ENCODE data around the gene MYH13.

MYH13 gene

DNA sequence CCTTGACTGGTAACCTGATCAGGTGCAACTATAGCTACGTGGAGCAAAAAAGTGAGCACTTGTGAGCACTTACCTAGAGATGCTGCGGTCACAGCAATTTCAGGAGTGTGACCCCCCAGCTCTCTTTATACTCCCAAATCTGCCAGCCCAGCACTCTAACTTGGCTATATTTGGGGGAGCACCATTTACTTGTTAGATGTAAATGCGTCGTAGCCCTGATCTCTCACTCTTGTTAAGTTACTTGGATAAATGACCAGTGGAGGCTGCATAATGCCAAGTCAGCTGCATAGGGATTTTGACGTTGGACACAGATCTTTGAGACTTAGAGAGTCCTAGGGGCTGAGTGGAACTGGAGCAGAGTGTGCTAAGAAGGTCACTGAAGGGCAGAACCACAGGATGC lies at the start of gene MYH13:
MYH13 (minus strand) TSS at position 101 of the 400 bp plus-strand sequence. CDS start 8,476 bp downstream, outside the sequence.
- no peak for DNase-seq

DNA sequence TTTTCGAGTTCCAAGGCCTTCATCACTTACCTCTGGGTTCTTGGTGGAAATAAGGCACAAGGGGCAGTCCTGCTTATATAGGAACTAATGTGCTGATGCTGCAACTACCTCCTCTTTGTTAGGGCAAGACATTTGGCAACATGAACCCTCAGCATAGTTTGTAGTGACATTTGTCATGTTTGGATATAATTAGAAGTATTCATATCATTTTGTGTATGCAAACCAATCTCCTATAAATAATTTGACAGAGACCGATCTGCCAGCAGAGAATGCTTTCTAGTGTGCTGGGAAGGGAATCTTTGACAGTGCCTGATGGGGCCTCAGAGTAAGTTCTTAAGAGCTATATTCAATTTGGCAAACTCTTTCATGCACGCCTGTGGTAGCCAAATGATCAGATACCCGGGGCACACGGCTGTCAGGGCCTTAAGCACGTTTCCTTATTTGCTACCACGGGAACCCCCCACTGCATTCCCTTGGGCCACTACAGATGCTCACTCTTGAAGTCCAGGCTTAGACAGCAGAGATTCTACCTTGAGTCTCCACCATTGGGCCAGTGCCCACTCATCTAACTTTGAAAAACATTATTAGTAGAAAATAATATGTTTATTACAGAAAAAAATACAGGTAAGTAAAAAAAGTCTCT lies 49.2 kb upstream of the MYH13 start, which contains the start of gene MYH8:
MYH8 (minus strand) TSS at position 51 of the 643 bp plus-strand sequence. CDS start 1,723 bp downstream, outside the sequence.
- no peak for DNase-seq

DNA sequence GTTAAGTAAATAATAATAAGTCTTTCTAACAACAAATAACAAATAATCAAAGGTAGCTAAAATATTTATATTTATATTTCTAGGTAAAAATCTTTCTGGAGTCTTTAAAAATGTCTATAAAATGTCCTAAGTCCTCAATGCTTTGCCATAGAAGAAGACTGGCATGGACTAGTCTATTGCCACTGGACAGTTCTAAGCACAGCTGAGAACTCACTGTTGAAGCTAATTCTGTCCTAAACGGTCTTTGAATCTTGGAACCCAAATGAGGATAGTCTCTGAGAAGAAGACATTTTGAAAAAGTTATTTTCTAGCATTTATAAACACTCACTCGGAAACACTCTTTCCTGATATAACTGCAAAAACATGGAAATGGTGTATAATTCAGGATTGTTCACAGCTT lies 48.4 kb upstream of the MYH13 start:
- DNase-seq, result no peak

DNA sequence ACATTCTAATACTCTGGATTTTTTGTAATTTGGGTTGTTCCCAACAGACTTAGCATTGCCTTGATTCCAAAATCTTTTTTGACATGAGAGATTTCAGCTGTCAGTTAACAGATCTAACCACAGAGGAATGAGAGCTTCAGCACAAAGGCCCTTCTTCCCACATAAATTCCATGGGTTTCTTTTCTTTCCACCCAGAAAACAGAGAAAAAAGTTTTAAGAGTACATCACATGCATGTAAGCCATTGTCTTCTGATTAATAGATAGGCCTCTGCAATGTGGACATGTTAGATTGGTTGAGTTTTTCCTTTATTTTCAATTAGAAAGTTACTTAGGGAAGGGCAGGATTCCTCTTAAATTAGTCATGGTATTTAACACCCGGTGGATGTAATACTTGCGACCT lies 48.0 kb upstream of the MYH13 start:
- DNase-seq, result no peak

DNA sequence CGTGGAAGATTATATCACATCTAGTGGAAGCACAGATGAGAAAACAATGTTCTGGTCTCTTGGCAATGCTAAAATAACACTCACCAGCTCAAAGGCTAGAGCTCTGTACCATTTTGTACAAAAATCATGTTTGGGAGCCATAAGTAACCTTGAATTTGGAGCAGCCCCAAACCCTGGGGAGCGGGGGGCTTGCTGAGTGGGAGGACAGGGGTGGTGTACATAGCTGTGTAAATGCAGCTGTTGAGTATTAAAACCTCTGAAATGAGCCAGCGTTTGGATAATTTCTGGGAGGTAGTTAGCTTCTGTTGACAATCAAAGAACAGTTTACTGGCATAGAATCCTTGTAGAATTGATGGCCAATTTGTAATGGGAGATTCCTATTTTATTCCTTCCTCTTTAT lies 44.6 kb upstream of the MYH13 start:
- DNase-seq, result no peak

DNA sequence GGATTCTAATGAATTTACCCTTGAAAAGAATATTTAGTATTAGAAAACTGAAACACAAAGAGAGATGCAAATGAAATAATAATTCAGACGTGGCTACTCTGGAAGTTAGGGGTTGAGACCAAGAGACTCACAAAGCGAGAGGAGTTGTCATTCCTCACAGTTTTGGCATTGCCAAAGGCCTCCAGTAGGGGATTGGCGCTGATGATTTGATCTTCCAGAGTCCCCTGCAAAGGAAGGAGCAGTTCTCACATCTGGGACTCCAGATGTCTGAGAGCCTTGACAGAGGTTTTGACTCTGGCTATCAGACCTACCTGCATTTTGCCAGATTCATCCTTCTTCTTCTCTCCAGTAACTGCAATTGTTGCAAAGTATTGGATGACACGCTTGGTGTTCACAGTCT lies 42.4 kb upstream of the MYH13 start:
- DNase-seq, result no peak

DNA sequence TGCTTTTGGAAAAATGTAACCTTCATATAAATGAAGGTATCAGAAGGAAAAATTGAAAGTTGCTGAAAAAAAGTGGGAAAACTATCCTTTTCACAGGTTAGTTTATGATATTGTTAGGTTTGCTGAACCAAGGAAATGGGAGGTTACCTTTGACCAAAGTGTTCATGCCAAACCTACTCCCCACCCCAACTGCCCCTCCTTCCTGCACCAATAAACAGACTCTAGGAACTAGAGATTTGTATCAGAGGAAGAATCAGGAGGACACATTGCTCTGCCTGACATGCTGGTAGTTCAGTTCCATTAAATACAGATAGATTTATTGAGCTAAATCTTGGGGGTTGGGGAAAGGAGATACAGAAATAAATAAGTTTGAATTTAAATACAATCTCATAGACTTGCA lies 30.8 kb upstream of the MYH13 start:
- DNase-seq, result no peak

DNA sequence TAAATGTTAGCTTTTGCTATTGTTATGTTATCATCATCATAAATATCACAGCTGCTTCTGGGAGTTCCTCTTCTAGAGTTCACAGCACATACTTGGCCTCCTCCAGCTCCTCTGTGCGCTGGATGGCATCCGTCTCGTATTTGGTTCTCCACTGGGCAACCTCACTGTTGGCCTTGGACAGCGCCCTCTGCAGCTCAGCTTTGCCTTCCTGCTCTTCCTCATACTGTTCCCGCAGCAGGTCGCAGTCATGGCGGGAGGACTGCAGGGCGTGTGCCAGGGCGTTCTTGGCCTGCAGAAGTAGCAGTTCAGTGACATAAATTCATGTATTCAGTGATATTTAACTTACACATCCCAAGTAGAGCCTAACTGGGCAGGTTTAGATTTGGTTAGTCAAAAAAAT lies 25.5 kb upstream of the MYH13 start:
- no peak for DNase-seq

DNA sequence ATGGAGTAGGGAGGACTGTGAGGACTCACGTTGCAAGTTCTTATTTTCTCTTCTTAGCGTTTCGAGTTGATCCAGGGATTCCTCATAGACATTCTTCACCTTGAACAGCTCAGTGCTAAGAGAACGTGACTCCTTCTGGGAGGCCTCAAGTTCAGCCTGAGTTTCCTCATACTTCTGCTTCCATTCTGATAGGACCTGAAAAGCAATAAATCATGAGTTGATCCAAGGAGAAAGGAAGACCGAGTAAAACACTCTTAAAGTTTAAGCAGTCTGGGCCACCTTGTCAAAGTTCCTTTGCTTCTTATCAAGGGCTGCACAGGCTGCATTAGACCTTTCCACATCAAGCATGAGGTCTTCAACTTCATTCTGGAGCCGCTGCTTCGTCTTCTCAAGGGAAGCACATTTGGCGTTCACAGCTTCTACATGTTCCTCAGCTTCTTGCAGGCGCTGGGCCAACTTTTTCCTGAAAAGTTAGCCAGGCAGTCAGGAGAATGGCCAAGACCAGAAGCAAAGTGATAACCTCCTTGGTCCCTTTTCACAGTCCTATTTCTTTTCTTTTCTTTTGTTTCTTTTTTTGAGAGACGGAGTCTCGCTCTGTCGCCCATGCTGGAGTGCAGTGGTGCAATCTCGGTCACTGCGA lies 23.8 kb upstream of the MYH13 start:
- no peak for DNase-seq

DNA sequence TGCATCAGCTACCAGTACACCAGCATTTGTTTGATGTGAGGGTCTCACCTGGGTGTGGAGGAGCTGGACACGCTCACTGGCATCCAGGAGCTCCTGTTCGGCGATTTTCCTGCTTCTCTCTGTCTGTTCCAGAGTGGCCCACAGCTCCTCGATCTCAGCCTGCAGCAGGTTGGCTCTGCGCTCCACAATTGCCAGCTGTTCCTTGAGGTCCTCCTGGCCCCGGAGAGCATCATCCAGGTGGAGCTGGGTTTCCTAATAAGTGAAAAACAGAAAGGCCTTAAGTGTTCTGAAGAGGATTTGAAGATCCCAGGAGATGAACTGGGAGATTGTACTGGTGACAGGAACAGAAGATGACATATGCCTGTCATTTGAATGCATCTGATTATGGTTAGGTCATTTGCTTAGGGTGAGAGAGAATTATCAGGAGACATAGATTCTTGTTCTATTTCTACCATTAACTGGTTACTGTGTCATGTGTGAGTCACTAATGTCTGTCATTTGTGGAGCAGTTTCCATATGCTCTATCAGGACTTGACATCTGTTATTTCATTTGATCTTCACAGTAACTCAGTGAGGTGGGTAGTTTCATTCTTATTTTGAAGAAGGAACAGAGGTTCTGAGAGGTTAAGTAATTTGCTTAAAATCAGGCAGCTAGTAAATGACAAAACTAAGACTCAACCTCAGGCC lies 21.5 kb upstream of the MYH13 start:
- no peak for DNase-seq

DNA sequence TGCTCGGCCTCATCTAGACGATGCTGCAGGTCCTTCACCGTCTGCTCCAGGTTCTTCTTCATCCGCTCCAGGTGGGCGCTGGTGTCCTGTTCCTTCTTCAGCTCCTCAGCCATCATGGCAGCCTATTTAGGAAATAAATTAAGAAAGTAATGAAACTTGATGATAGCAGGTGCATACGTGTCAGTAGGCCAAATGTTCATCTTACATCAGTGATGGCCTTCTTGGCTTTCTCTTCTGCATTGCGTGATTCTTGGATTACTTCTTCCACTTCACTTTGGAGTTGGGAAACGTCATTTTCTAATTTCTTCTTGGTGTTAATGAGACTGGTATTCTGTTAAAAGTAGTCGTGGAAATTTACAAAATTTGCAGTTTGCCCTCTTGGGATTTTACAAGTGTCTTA lies 20.1 kb upstream of the MYH13 start:
- DNase-seq, result no peak

DNA sequence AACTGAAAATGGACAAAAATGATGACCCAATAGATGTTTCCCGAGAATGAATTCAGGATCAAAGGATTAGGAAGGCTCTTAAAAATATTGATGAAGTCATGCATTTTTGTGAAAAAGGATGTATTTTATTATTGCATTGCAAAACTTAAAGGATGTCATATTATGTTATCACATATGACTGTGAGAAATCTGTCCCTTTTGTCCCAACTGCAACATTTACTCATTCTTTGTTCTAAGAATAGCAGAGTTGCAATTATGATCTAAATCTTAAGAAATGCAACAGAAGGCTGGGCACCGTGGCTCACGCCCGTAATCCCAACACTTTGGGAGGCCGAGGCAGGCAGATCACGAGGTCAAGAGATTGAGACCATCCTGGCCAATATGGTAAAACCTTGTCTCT lies 13.1 kb upstream of the MYH13 start:
- no peak for DNase-seq

DNA sequence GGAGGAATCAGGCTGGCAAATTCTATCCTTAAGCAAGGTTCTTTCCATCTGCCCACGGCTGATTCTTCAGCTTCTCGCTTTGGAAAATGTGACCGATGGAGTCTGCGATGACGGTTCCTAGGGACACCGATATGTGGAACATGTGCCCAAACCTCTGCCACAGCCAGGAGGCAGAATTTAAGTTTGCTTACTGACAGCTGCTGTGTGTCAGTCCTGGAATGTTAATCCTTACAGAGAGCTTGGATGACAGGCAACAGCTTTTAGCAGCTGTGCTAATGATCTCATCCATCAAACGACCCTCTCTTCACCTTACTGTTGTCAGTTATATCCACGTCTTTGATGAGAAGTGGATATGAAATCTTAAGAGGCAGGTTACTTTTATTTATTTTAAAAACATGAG lies 11.4 kb upstream of the MYH13 start:
- no peak for DNase-seq

DNA sequence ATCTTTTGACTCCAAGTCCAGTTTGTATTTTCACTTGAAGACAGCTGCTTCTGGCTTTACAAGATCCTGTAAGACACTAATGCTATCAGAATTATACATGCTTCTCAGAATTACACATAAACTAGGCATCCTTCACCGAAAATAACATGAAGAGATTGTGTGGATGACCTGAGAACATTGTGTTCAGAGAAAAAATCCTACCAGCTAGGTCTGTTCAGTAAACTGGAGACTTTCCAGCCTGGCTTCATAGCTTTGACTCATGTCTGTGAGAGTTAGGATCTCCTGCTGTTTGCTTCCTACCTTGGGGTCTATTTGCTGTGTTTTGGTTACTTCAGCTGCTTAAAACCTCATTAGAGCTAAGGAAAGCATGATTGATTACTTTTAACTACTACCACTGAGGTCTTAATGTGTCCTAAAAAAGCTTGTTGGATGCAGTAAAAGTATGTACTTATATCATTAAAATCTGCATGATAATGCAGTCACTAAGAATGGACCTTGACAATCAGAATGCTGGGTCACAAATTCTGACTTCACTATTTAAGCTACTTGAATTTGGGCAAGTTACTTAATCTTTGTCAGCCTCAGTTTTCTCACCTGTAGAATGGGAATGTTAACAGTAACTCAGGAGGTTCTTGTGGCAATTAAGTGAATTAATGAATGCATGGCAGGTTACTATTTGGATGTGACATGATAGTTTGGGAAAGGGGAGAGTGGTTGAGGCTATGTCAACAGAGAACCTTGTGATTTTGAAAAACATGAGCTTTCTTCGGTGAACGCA lies 8.0 kb upstream of the MYH13 start:
- DNase-seq, result no peak

DNA sequence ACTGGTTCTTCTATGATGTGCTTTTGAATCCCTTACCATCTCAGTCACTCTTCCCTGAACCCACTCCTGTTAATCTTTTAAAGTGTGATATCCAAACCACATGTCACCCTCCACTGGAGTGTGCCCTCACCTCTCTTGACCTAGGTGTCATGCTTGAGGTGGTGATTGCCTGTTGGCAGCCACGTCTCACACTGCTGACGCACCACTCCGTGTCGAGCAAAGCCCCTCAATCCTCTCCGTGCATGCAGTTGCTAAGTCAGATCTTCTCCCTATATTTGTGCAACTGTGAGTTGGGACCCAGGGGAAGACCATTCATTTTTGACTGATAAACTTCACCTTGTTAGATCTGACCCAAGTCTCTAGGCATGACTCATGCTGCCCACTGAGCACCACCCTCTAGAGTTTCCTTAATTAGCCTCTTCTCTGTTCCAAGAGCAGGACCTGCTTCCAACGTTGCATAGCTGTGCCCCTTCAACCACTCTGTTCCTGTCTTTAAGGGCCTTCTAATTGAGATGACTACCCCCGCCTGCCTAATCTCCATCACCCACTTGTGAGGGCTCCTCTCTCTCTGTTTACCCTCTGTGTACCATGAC lies 2.7 kb downstream of the MYH13 start:
- no peak for DNase-seq

DNA sequence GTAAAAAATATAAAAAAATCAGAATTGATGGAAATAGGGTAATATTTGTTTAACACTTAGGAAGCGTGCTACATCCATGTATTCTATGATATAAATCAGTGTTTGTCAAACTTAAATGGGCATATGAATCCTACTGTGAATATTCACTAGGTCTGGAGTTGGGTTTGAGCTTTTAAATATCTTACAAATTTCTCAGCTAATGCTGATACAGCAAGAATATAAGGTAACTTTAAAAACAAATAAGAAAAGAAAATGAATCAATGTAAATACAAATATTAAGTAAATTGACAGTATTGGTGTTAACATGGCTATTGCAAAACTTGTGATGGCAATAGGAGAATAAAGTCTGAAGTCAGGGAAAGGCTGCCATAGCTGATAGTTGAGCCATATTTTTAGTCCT lies 3.6 kb downstream of the MYH13 start:
- no peak for DNase-seq

DNA sequence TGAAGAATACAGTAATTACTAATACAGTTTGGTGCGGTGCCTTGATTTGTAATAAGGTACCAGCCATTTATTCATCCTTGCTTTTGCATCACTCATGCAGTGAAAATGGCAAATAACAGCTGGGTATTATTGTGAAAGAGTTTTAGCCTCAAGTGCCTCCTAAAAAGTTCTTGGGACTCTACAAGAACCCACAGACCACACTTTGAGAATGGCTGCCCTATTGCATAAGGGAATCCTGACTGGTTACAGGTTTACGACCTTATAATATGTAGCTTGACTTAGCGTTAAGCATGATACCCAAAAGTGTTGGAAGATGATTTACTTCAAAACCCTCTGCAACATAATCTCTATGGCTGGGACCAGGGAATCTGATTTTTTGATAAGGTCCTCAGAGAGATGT lies 4.2 kb downstream of the MYH13 start:
- no peak for DNase-seq

DNA sequence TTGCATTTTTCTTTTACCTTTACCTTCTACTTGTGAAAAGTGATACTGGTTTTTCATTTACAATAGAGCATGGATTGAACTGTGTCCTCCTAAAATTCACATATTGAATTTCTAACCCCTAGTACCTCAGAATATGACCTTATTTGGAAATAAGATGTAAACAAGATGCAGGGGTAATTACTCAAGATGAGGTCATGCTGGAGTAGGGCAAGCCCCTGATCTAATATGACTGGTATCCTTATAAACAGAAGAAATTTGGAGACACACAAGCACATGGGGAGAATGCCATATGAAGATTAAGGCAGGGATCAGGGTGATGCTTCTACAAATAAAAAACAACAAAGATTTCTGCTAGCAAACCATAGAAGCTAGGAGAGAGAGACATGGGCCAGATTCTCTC lies 12.2 kb downstream of the MYH13 start:
- DNase-seq, result no peak

DNA sequence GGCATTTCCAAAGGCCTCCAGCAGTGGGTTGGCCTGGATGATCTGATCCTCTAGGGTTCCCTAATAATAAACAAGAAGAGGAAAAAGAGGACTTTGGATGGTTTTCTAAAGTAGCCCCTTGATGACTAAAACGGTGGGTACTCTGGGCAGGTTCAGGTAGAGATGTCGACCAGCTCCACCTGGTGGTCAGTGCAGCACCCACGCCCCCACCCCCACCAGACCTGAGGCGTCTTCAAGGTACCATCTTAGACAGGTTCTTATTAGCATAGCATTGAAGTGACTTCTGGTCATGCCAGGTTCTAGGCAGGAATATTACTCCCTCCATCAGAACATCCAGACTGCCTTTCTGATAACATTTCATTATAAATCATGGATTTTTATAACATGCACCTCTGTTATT lies 15.0 kb downstream of the MYH13 start:
- no peak for DNase-seq

DNA sequence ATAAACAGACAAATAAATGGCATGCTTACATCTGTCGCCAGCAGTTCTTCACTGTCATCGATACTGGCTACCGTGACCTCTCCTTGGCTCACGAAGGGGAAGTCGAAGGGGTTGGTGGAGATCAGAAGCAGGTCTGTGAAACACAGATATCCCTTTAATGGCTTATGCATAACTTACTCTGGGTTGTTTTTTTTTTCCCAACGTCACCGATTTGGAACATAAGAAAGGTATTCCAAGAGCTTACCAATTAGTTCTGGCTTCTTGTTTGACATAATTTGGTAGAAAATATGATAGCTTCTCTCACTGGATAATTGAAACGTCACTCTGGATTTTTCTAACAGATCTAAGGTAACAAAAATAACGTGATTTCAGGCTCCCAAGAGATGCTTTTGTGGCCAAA lies 18.2 kb downstream of the MYH13 start:
- no peak for DNase-seq

DNA sequence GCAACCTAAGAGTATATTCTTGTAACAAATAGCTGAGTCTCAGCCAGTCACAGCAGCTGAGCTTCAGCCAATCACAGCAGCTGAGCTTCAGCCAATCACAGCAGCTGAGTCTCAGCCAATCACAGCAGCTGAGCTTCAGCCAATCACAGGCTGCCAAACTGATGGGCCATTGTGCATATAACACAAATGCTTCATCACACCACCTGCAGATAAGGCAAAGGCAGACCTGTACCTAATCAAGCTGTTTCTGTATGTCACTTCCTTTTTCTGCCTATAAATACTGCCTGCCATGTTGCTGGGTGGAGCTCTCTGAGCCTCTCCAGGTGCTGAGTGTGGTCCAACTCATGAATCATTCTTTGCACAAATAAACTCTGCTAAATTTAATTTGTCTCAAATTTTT lies 19.9 kb downstream of the MYH13 start:
- no peak for DNase-seq

DNA sequence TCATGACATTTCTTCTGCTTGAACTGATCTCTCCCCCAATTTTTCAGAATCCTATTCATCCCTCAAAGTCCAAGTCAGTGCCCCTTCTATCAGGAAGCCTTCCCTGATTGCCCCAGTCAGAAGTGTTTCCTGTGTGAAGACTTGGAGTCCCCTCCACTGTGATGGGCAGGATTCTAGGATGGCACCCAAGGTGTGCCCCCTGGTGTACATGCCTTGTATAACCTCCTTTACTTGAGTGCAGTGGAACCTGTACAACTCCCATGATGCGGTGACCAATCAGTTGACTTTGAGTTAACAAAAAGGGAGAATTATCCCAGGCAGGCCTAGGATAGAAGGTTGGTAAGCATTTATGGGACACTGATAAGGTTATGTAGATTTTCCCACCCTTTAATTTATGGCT lies 23.4 kb downstream of the MYH13 start:
- no peak for DNase-seq

DNA sequence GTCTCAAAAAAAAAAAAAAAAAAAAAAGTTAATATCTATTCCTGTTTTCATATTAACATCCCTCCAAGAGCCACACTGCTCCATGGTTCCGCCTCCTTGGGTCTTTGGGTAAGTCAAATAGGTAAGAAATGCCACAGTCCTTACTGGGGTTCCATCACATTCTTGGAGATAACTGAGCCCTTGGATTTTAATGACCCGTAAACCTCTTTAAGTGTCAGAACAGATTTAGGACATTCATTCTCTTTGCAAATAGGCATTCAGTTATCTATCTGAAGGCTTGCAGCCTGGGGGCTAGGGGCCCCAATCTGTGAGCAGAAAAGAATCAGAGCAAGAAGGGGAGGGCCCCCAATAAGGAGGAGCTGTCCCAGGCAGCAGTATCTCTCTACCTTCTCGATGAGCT lies 28.0 kb downstream of the MYH13 start:
- no peak for DNase-seq

Data from SHP77 treated with DMSO at 0.1 percent for 48 hours (cell line).